ENCODE results near the gene SFRP5. TPM values are rescaled to one million over a fixed set of nuclear protein-coding genes. Genes with fewer than 3 reads are reported as not detected.

The SFRP5 gene
- total RNA-seq, 1 donor: not detected

GRCh38 chr10:97765201-97765600, 6.6 kb downstream of the SFRP5 start:
- no peak for DNase-seq (ENCODE audit: low read depth)
- no peak overlapping the region for H3K4me3 ChIP-seq (ENCODE audit: low read depth, low read length)
- no peak for TF ChIP-seq CTCF (IDR thresholded peaks at IDR 0.05; ENCODE audit: insufficient read depth, low read depth, low read length)

GRCh38 chr10:97764519-97764931, 7.3 kb downstream of the SFRP5 start:
- no peak overlapping the region for H3K4me3 ChIP-seq (ENCODE audit: low read depth, low read length)
- no peak for TF ChIP-seq CTCF (IDR thresholded peaks at IDR 0.05; ENCODE audit: insufficient read depth, low read depth, low read length)
- DNase-seq (ENCODE audit: low read depth): no peak

GRCh38 chr10:97763947-97764346, 7.9 kb downstream of the SFRP5 start:
- DNase-seq (ENCODE audit: low read depth): no peak
- no peak for TF ChIP-seq CTCF (IDR thresholded peaks at IDR 0.05; ENCODE audit: insufficient read depth, low read depth, low read length)
- H3K4me3 ChIP-seq (ENCODE audit: low read depth, low read length): no peak overlapping the region

GRCh38 chr10:97763411-97763810, 8.4 kb downstream of the SFRP5 start:
- TF ChIP-seq CTCF (IDR thresholded peaks at IDR 0.05; ENCODE audit: insufficient read depth, low read depth, low read length): no peak
- DNase-seq (ENCODE audit: low read depth): no peak
- H3K4me3 ChIP-seq (ENCODE audit: low read depth, low read length): no peak overlapping the region

- H3K4me3 ChIP-seq (ENCODE audit: low read depth, low read length): no peak overlapping the region
- no peak for TF ChIP-seq CTCF (IDR thresholded peaks at IDR 0.05; ENCODE audit: insufficient read depth, low read depth, low read length)
- no peak for DNase-seq (ENCODE audit: low read depth)
Measured at GRCh38 chr10:97762816-97763215, 9.0 kb downstream of the SFRP5 start.

DNA sequence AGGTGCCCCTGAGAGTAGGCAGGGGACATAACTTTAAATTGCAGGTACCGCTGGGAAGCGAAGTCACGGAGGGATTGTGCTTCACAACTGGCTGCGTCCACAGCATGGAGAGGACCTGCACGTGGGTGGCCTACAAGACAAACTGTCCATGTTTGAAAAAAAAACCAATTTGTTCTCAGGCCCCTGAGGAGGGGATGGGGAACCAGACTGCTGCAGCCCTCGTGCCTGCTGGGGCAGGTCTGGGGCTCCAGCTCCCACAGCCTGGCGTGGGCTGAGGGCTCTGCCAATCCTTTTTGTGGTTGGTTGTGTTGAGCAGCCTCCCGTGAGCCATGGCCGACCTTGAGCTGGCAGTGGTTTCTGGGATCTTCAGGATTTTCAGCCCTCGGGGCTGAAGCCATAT, 9.7 kb downstream of the SFRP5 start:
- no peak overlapping the region for H3K4me3 ChIP-seq (ENCODE audit: low read depth, low read length)
- DNase-seq (ENCODE audit: low read depth): no peak
- no peak for TF ChIP-seq CTCF (IDR thresholded peaks at IDR 0.05; ENCODE audit: insufficient read depth, low read depth, low read length)

DNA sequence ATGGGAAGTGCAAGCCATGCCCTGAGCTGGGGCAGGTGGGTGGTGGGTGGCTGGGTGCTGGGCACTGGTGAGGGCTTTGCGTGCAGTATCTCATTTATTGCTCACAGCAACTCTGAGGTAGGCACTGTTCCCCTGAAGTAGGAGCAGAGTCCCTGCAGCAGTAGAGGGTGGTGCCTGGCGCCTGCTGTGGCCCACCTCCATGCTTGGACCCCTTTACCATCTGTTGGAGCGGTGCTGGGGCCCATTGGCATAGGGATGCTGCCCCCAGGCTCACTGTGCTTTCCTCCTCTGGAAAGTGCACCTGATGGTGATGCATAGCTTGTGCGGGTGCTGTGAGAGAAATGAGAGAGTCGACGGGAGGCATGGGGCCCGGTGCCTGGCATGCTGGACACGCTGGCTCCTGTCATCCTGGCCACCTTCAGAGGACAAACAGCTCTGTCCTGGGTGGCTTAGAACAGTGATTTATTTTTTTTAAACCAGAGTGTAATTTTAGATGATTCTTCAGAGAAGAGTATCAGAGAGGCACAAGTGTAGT, 10.4 kb downstream of the SFRP5 start:
- no peak overlapping the region for H3K4me3 ChIP-seq (ENCODE audit: low read depth, low read length)
- TF ChIP-seq CTCF (IDR thresholded peaks at IDR 0.05; ENCODE audit: insufficient read depth, low read depth, low read length): no peak
- DNase-seq (ENCODE audit: low read depth): no peak
